ENCODE data around the gene HNRNPU. TPM values are rescaled to one million over a fixed set of nuclear protein-coding genes. Genes with fewer than 3 reads are reported as not detected.

Gene HNRNPU
- total and polyA plus RNA-seq, 2 experiments from 2014 or later = 422 to 687 TPM

DNA sequence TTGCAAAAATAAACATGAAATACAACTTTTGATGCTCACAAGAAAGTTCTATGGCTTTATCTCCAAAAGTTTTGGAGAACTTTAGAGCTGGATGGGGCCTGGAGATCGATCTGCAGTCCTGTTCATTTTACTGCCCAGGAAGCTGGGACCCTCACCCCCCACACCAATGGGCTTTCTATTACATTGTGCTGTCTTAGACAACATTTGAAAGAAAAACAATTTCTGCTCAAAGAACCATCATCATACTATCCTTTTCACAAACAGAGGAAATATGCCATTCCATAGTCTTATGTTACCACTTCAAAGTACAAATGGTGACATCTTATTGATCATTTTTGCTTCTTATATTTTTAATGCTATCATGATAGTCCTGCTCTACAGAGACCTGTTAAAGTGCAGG, 2.0 kb upstream of the HNRNPU start:
- DNase-seq (ENCODE audit: low spot score) (no peak), ATAC-seq (no peak)
- Mint-ChIP-seq H3K27me3 (ENCODE audit: insufficient read depth, low read depth, poor library complexity) (peaks cover 18% of the 10 kb centered on the region), H3K4me1 (peaks cover 18% of the 10 kb centered on the region), H3K27ac (no peak overlapping the region), H3K9me3 (peaks cover 4% of the 10 kb centered on the region; the same call in 1 of the 3 replicates), H3K36me3 (ENCODE audit: low read depth) (peaks cover 26% of the 10 kb centered on the region), H3K4me3 (no peak overlapping the region)
- Histone ChIP-seq H3F3A (replicated peaks; ENCODE audit: low read depth) (peaks cover 3% of the 10 kb centered on the region; the same call in 1 of the 2 replicates), H3K4me3 (no peak overlapping the region), H2AFZ (no peak overlapping the region; the same call in 1 of the 2 replicates), H3K36me3 (ENCODE audit: insufficient read depth) (no peaks in the 10 kb centered on the region; the same call in 1 of the 2 replicates), H3K27ac (ENCODE audit: low read depth) (no peak overlapping the region), H4K20me1 (replicated peaks; ENCODE audit: insufficient read depth) (peaks cover 13% of the 10 kb centered on the region), H3K79me2 (replicated peaks; ENCODE audit: insufficient read depth) (peaks cover 41% of the 10 kb centered on the region), H3K9me2 (ENCODE audit: insufficient read depth) (no peaks in the 10 kb centered on the region), H3K4me1 (ENCODE audit: insufficient read depth) (peaks cover 8% of the 10 kb centered on the region; the same call in 1 of the 2 replicates), H3K27me3 (ENCODE audit: insufficient read depth) (no peaks in the 10 kb centered on the region), H3K4me2 (no peak overlapping the region)
- TF ChIP-seq STAT1 (IDR thresholded peaks at IDR 0.05; ENCODE audit: unreplicated experiment) = no peak
- no peak for TF ChIP-seq NANOG (IDR thresholded peaks at IDR 0.05; ENCODE audit: borderline replicate concordance)
- no peak for TF ChIP-seq JUNB (IDR thresholded peaks at IDR 0.05; ENCODE audit: unreplicated experiment)
- no peak for TF ChIP-seq ZNF331 (CRISPR knock-in tag; IDR thresholded peaks at IDR 0.05; ENCODE audit: low read depth)
- TF ChIP-seq EZH2phosphoT487 (IDR thresholded peaks at IDR 0.05; ENCODE audit: unreplicated experiment) = no peak
- TF ChIP-seq, protein P1, sequence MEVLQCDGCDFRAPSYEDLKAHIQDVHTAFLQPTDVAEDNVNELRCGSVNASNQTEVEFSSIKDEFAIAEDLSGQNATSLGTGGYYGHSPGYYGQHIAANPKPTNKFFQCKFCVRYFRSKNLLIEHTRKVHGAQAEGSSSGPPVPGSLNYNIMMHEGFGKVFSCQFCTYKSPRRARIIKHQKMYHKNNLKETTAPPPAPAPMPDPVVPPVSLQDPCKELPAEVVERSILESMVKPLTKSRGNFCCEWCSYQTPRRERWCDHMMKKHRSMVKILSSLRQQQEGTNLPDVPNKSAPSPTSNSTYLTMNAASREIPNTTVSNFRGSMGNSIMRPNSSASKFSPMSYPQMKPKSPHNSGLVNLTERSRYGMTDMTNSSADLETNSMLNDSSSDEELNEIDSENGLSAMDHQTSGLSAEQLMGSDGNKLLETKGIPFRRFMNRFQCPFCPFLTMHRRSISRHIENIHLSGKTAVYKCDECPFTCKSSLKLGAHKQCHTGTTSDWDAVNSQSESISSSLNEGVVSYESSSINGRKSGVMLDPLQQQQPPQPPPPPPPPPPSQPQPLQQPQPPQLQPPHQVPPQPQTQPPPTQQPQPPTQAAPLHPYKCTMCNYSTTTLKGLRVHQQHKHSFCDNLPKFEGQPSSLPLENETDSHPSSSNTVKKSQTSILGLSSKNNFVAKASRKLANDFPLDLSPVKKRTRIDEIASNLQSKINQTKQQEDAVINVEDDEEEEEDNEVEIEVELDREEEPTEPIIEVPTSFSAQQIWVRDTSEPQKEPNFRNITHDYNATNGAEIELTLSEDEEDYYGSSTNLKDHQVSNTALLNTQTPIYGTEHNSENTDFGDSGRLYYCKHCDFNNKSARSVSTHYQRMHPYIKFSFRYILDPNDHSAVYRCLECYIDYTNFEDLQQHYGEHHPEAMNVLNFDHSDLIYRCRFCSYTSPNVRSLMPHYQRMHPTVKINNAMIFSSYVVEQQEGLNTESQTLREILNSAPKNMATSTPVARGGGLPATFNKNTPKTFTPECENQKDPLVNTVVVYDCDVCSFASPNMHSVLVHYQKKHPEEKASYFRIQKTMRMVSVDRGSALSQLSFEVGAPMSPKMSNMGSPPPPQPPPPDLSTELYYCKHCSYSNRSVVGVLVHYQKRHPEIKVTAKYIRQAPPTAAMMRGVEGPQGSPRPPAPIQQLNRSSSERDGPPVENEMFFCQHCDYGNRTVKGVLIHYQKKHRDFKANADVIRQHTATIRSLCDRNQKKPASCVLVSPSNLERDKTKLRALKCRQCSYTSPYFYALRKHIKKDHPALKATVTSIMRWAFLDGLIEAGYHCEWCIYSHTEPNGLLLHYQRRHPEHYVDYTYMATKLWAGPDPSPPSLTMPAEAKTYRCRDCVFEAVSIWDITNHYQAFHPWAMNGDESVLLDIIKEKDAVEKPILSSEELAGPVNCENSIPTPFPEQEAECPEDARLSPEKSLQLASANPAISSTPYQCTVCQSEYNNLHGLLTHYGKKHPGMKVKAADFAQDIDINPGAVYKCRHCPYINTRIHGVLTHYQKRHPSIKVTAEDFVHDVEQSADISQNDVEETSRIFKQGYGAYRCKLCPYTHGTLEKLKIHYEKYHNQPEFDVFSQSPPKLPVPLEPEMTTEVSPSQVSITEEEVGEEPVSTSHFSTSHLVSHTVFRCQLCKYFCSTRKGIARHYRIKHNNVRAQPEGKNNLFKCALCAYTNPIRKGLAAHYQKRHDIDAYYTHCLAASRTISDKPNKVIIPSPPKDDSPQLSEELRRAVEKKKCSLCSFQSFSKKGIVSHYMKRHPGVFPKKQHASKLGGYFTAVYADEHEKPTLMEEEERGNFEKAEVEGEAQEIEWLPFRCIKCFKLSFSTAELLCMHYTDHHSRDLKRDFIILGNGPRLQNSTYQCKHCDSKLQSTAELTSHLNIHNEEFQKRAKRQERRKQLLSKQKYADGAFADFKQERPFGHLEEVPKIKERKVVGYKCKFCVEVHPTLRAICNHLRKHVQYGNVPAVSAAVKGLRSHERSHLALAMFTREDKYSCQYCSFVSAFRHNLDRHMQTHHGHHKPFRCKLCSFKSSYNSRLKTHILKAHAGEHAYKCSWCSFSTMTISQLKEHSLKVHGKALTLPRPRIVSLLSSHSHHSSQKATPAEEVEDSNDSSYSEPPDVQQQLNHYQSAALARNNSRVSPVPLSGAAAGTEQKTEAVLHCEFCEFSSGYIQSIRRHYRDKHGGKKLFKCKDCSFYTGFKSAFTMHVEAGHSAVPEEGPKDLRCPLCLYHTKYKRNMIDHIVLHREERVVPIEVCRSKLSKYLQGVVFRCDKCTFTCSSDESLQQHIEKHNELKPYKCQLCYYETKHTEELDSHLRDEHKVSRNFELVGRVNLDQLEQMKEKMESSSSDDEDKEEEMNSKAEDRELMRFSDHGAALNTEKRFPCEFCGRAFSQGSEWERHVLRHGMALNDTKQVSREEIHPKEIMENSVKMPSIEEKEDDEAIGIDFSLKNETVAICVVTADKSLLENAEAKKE (CRISPR knock-in tag; IDR thresholded peaks at IDR 0.05) = no peak
- no peak for TF ChIP-seq CTCF (conservative IDR thresholded peaks at IDR 0.05; ENCODE audit: low read depth in 2 of 2)
- TF ChIP-seq REST (IDR thresholded peaks at IDR 0.05; ENCODE audit: unreplicated experiment) = no peak
- no peak for TF ChIP-seq CREB1 (CRISPR knock-in tag; IDR thresholded peaks at IDR 0.05; ENCODE audit: low read depth)
- no peak for TF ChIP-seq POLR2AphosphoS5 (IDR thresholded peaks at IDR 0.05; ENCODE audit: low read depth)

Measured in GM23338 (cell line).